Measurements from ENCODE around the gene USO1.
"Not testable (repeated sequence)": the region's sequence is repeated elsewhere in the genome, so short reads cannot be mapped to it uniquely, and the experiment has no call there.

USO1 gene

GRCh38 chr4:75821966-75822365 lies 97.6 kb downstream of the USO1 start:
- H3K4me3 ChIP-seq (ENCODE audit: low read length): no peak overlapping the region
- TF ChIP-seq ZNF274 (IDR thresholded peaks at IDR 0.05; ENCODE audit: low read depth, low read length): no peak

- no peak overlapping the region for H3K4me3 ChIP-seq (ENCODE audit: low read length)
- no peak for TF ChIP-seq ZNF274 (IDR thresholded peaks at IDR 0.05; ENCODE audit: low read depth, low read length)
Observed at GRCh38 chr4:75822416-75822815, 98.0 kb downstream of the USO1 start.

- no peak for TF ChIP-seq ZNF274 (IDR thresholded peaks at IDR 0.05; ENCODE audit: low read depth, low read length)
Observed at GRCh38 chr4:75823812-75824211, 99.4 kb downstream of the USO1 start.

GRCh38 chr4:75830906-75831305 lies 106.5 kb downstream of the USO1 start:
- TF ChIP-seq ZNF274 (IDR thresholded peaks at IDR 0.05; ENCODE audit: low read depth, low read length): no peak

More at GRCh38 chr4:75823812-75824211, 99.4 kb downstream of the USO1 start:
- H3K4me3 ChIP-seq (ENCODE audit: low read length): no peak overlapping the region

GRCh38 chr4:75831856-75832405 lies 107.6 kb downstream of the USO1 start:
- H3K4me3 ChIP-seq (ENCODE audit: low read length): no peak overlapping the region
- TF ChIP-seq ZNF274 (IDR thresholded peaks at IDR 0.05; ENCODE audit: low read depth, low read length): no peak

More at GRCh38 chr4:75830906-75831305, 106.5 kb downstream of the USO1 start:
- no peak overlapping the region for H3K4me3 ChIP-seq (ENCODE audit: low read length)

DNA sequence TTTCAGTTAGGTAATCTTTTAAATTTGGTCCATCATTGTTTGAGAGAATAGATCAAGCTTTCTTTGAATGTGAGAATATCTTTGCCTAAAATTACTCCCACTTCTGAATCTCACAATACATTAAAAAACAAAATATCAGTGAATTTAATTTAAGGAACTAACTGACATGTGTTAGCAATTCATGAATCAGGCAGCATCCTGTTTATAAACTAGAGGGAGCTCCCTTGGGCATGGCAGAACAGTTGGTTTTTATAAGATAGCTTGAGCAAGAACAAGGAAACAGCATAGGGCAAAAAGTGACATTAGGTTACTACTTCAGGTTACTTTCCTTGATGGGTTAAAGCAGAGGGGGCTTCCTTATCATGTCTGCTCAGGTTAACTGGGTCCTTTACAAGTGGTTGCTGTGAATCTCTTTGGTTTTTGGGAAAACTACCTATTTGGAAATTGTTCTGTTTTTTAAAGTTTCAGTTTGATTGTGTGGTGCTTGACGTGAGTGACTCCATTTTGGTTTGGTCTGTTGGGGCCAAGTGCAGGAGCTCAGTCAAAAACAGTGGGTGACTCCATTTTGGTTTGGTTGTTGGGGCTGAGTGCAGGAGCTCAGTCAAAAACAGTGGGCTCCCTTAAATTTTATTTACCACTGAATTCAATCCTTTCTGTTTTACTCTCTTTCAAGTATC lies 109.9 kb downstream of the USO1 start:
- no peak for TF ChIP-seq ZNF274 (IDR thresholded peaks at IDR 0.05; ENCODE audit: low read depth, low read length)
- H3K4me3 ChIP-seq (ENCODE audit: low read length): no peak overlapping the region

DNA sequence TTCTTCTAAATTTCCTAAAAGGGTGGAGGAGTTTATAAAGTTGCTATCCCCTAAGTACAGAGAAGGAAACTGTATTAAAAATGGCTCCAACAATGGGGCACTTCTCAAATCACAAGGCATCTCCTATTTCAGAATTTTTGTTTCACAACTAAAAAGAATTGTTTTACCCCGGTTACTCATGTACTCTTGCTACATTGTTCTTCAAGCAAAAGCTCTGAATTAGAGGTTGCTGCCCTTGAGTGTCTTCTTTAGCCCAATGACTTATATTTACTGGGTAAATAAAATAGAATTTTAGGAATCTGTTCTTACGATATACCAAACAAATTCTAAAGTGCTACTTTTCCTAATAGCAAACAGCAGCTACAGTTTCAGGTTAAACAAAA lies 110.4 kb downstream of the USO1 start:
- no peak for TF ChIP-seq ZNF274 (IDR thresholded peaks at IDR 0.05; ENCODE audit: low read depth, low read length)
- H3K4me3 ChIP-seq (ENCODE audit: low read length): no peak overlapping the region

DNA sequence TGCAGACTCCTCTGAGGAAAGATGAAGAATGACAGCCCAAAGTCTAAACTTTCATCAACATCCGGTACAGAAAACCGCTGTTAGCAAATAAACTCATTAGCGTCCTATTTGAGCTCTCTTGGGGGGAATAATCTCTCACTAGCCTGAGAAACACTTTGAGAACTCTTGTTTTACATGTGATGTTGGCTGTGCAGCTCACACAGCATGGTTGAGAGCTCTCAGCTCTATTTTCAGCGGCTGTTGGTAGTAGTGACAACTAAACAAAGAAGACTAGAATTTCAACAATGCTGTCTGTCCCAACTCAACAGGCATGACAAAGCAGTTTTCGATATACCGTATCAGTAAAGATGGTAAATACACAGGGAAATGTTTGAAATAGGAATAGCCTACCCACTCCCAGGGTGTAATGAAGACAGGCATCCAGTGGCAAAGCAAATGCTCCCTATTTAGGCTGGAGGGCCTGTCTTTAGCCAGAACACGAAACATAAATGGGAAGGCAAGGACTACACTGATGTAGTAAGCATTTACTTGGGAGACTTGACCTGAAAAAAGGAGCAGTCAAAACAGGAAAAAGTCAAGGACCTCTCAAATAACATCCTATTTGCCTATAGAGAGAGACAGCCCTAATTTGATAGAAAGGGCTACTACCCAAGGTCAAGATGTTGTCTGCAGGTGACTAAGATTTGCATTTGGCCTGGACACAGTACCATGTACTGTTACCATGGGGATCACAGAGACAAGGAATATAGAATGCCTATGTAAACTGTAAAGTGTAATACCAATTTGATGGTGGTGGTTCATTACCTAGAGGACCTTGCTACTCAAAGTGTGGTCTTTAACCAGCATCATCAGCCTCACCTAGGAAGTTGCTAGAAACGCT lies 117.5 kb downstream of the USO1 start:
- no peak for TF ChIP-seq ZNF274 (IDR thresholded peaks at IDR 0.05; ENCODE audit: low read depth, low read length)
- H3K4me3 ChIP-seq (ENCODE audit: low read length): no peak overlapping the region

DNA sequence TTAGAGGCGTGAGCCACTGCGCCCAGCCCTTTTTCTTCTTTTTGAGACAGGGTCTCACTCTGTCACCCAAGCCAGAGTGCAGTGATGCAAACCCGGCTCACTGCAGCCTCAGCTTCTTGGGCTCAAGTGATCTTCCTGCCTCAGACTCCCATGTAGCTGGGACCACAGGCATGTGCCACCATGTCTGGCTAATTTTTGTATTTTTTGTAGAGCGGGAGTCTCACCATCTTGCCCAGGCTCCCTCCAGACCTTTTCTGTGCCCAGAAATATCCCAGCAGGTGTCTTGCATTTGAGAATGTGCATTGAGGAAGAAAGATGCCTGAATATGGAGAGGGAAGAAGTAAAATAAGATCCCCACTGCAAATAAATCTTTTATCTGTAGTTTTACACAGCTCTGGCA lies 119.2 kb downstream of the USO1 start:
- no peak overlapping the region for H3K4me3 ChIP-seq (ENCODE audit: low read length)
- no peak for TF ChIP-seq ZNF274 (IDR thresholded peaks at IDR 0.05; ENCODE audit: low read depth, low read length)

DNA sequence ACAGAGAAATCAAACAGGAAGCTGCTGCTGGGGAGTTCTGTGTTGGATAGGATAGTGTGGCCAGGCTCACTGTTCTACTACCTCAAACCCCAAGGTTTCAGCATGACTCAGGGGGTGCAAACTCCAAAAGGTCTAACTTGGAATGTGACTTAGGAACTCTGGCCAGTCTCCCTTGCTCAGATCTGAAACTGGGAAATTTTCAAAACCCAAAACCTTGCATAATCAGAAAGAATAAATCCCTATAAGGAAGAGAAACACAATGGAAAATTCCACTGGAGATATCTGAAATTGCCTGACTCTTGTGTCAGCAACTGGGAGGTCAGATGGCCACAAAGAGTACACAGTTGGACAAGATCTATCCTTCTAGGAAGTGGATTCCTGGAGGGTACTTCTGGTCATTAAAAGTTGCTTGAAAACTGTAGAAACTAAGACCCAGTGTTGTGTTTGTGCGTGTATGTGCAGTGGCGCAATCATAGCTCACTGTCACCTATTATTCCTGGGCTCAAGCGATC lies 119.8 kb downstream of the USO1 start:
- H3K4me3 ChIP-seq (ENCODE audit: low read length): no peak overlapping the region
- TF ChIP-seq ZNF274 (IDR thresholded peaks at IDR 0.05; ENCODE audit: low read depth, low read length): no peak

DNA sequence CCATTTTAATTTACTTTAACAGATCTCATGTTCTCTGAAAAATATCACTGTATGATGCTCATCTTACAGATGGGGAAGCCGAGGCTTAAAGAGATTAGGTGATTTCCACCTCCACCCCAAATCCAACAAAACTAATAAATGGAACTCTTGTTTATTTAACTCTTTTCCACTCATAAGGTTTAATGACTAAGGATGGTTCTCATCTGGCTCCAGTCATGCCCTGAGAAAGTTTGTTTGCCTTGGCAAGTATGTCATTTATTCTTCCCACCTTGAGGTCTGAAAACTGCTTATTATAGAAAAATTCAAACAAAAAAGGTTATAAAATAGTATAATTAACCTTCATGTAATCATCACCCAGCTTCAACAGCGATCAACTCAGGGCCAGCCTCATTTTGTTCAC lies 121.6 kb downstream of the USO1 start:
- no peak for TF ChIP-seq ZNF274 (IDR thresholded peaks at IDR 0.05; ENCODE audit: low read depth, low read length)
- H3K4me3 ChIP-seq (ENCODE audit: low read length): no peak overlapping the region

GRCh38 chr4:75848171-75848760 lies 123.9 kb downstream of the USO1 start:
- H3K4me3 ChIP-seq (ENCODE audit: low read length): not testable (repeated sequence)

DNA sequence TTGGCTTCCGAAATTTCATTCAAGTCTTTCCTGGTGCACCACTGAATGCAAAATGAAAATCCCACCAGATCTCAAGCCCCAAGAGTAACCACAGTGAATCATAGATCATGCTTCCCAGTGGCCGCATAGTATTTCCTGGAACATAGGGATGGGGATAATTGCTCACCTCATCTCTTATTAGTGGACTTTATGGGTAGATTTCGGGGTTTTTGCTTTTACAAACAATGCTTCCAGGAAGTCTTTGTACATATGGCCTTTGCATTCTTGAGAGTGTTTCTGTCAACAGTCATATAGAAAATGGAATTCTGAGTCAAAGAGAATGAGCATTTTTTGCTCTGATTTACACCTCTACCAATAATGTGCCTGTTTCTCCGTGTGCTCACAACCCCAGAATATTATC lies 124.5 kb downstream of the USO1 start:
- TF ChIP-seq ZNF274 (IDR thresholded peaks at IDR 0.05; ENCODE audit: low read depth, low read length): no peak
- no peak overlapping the region for H3K4me3 ChIP-seq (ENCODE audit: low read length)

GRCh38 chr4:75849461-75849860 lies 125.1 kb downstream of the USO1 start:
- no peak overlapping the region for H3K4me3 ChIP-seq (ENCODE audit: low read length)
- TF ChIP-seq ZNF274 (IDR thresholded peaks at IDR 0.05; ENCODE audit: low read depth, low read length): no peak
